ENCODE results near the gene EFS.

The EFS gene

DNA sequence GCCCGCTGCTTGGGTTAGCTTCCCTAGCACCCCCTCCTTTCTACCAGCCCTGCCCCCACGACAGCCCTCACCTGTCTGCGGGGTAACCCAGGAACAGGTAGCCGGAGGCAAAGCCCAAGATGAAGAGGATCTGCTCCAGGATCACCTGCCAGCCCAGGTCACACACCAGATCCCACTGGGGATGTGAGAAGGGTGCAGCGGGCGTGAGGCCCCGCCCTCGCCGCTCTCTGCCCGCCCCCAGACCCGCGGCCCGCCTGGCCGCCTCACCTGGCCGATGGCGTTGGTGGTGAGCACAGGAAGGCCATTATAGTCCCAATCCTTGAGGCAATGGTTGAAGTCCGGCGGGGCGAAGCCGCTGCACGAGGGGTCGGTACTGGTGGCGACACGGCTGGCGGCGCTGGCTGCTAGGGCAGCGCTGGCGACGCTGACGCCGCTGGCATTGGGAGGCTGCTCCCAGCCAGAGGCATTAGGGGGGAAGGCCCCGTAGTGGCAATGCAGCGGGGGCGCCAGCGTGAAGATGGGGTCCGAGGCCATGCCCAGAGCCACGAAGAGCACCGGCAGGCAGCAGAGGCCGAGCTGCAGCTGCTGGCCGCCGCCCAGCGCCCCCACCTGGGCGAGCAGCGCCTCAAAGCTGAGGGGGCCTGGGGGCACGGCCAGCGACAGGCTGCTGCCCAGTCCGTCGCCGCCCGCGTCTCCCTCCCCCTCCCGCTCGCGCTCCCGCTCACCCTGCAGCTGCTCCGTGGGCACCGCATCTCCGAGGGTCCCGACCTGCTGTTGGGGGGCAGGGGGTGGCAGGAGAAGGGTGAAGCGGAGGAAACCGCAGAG lies 13.1 kb downstream of the EFS start:
- no peak overlapping the region for H3K9ac ChIP-seq (ENCODE audit: low read depth in 1 of 2, low read length in 2 of 2)
- no peaks in the 10 kb centered on the region for H3K9me3 ChIP-seq (ENCODE audit: control insufficient read depth in 1 of 2, low read length in 2 of 2)
- peaks cover 0 to 9% of the 10 kb centered on the region in 2 donors for H3K4me1 ChIP-seq (ENCODE audit: control insufficient read depth in 1 of 2, insufficient read depth in 2 of 2, low read length in 2 of 2)
- no peak overlapping the region for H3K27ac ChIP-seq (ENCODE audit: low read depth, low read length)
- H3K36me3 ChIP-seq (ENCODE audit: control insufficient read depth in 1 of 2, insufficient read depth in 2 of 2, low read length in 2 of 2), result no peaks in the 10 kb centered on the region
- peaks cover 39 to 44% of the 10 kb centered on the region in 2 donors for H3K27me3 ChIP-seq (ENCODE audit: control insufficient read depth in 1 of 2, insufficient read depth in 2 of 2, low read length in 2 of 2)
- peak overlapping the region; percentile 58 to 67 for H3K4me3 ChIP-seq (ENCODE audit: low read depth in 1 of 2, low read length in 2 of 2)

DNA sequence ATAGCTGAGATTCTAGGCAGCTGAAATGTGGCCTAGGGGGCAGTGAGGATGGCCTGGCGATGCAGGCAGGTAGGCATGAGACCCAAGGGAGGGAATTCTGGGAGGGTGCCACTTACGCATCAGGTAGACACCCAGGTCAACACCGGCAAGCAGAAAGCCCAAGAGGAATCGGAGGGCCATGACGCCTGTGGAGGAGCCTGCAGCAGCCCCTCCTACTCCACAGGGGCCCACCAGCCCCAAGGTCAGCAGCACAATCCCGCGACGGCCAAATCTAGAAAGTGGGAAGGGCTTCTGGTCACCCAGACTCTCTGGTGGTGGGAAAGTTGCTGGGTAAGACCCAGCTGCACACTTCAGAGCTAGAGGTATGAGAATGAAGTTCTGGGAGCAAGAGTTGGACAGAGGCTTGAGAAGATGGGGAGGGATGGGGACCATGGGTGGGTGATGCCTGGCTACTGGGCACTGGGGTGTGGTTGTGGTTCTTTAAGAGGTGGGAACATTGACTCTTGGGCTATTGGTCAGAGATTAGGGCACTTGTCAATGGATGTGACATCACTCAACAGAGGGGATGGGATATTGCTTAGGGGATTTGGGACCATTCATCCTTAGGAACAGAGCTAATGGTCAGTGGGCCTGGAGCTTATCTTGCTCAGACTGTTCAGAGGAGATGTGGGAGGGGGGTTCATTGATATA lies 15.7 kb downstream of the EFS start:
- Histone ChIP-seq H3K27ac (ENCODE audit: low read depth, low read length) (no peak overlapping the region), H3K4me1 (ENCODE audit: control insufficient read depth in 1 of 2, insufficient read depth in 2 of 2, low read length in 2 of 2) (peaks cover 0 to 9% of the 10 kb centered on the region in 2 donors), H3K9ac (ENCODE audit: low read depth in 1 of 2, low read length in 2 of 2) (no peak overlapping the region), H3K27me3 (ENCODE audit: control insufficient read depth in 1 of 2, insufficient read depth in 2 of 2, low read length in 2 of 2) (peaks cover 27 to 35% of the 10 kb centered on the region in 2 donors), H3K4me3 (ENCODE audit: low read depth in 1 of 2, low read length in 2 of 2) (no peak overlapping the region), H3K9me3 (ENCODE audit: control insufficient read depth in 1 of 2, low read length in 2 of 2) (no peaks in the 10 kb centered on the region), H3K36me3 (ENCODE audit: control insufficient read depth in 1 of 2, insufficient read depth in 2 of 2, low read length in 2 of 2) (no peaks in the 10 kb centered on the region)

DNA sequence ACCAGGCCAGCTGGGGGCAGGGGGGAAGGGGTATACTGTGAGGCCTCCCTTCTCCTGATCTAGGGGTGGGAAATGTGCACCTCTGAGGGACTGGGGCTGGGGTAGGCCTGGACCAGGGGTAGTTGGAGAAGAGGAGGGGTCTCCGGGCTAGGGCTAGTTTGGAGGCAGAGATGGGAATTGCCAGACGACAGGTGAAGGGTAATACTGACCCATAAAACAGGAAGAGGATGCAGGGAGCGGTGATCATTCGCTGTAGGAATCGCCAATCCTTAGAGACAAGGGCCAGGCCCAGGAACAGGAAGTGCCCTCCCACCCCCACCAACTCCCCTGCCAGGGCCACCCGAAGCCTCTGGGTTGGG lies 16.7 kb downstream of the EFS start:
- Histone ChIP-seq H3K27me3 (ENCODE audit: control insufficient read depth in 1 of 2, insufficient read depth in 2 of 2, low read length in 2 of 2) (peaks cover 17 to 25% of the 10 kb centered on the region in 2 donors), H3K4me3 (ENCODE audit: low read depth in 1 of 2, low read length in 2 of 2) (no peak overlapping the region), H3K9me3 (ENCODE audit: control insufficient read depth in 1 of 2, low read length in 2 of 2) (no peaks in the 10 kb centered on the region), H3K9ac (ENCODE audit: low read depth in 1 of 2, low read length in 2 of 2) (no peak overlapping the region), H3K36me3 (ENCODE audit: control insufficient read depth in 1 of 2, insufficient read depth in 2 of 2, low read length in 2 of 2) (no peaks in the 10 kb centered on the region), H3K4me1 (ENCODE audit: control insufficient read depth in 1 of 2, insufficient read depth in 2 of 2, low read length in 2 of 2) (peaks cover 0 to 9% of the 10 kb centered on the region in 2 donors), H3K27ac (ENCODE audit: low read depth, low read length) (no peak overlapping the region)

DNA sequence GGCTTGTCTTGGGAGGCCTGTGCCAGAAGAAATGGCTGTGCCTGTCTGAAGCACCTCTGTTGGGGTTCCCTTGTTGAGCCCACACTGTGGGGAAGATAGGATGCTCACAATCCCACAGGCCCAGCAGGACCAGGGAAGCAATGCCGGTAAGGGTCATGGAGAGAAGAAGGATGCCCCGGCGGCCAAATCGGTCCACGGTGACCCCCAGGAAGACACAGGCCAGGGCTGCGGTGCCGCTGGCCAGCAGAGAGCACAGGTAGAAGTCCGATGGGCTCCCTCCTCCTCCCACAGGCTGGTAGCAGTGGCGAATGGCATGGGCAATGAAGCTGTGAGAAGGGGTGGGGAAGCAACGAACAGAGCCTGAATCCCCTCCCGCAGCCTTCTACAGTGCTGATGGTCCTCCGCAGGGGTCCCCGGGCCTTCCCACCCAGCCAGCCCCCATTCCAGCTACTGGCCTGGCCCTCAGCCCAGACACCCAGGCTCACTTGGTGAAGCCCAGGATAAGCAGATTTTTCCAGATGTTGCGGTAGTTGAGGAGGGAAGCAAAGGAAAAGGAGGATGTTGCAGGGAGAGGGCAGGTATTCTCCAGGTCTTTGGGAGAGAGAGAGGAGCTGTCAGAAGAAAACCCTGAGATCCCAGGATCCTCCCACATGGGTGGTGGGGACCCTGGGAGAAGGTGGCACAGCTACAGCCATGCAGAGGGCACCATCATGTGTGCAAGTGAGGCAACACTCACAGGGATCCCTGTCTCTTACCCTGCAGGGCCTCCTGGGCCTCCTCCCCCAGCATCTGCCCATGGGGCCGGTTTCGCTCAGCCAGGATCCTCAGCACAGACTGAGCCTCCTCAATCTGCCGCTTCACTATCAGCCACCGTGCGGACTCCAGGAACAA lies 17.3 kb downstream of the EFS start:
- Histone ChIP-seq H3K27ac (ENCODE audit: low read depth, low read length) (no peak overlapping the region), H3K4me1 (ENCODE audit: control insufficient read depth in 1 of 2, insufficient read depth in 2 of 2, low read length in 2 of 2) (peaks cover 0 to 9% of the 10 kb centered on the region in 2 donors), H3K9ac (ENCODE audit: low read depth in 1 of 2, low read length in 2 of 2) (no peak overlapping the region)

DNA sequence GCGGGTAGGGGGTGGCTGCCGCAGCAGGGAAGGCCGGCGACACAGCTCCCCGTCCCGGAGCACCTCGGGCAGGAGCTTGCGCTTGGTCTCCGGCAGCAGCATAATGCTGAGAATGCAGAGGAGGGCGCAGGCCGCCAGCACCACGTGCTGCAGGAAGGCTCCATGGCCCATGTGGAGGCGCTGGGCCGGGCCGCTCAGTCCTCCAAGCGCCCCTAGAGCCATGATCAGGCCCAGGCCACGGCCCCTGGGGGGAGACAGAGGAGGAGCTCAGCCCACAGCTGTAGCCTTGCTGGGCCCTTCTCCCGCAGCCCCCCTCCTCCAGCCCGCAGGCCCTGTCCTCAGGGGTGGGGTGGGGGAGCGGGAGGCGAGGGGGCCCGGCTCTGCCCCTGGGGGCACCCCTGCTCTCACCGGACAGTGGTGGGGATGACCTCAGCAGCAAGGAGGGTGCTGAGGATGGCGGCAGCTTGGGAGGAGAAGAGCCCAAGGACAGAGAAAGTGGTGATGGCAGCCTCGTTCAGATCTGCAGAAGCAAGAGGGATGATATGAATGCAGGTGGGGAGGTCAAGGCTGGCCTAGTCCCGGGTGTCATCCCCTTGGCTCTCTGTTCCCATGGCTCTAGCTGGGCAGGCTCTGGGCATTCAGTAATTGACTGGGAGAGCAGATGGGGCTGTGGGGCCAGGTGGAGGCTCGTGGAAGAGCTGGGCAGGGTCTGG lies 18.1 kb downstream of the EFS start:
- H3K9ac ChIP-seq (ENCODE audit: low read depth in 1 of 2, low read length in 2 of 2), result no peak overlapping the region
- no peaks in the 10 kb centered on the region for H3K9me3 ChIP-seq (ENCODE audit: control insufficient read depth in 1 of 2, low read length in 2 of 2)
- H3K4me1 ChIP-seq (ENCODE audit: control insufficient read depth in 1 of 2, insufficient read depth in 2 of 2, low read length in 2 of 2), result peaks cover 0 to 2% of the 10 kb centered on the region in 2 donors
- no peak overlapping the region for H3K27ac ChIP-seq (ENCODE audit: low read depth, low read length)
- H3K27me3 ChIP-seq (ENCODE audit: control insufficient read depth in 1 of 2, insufficient read depth in 2 of 2, low read length in 2 of 2), result peaks cover 14 to 16% of the 10 kb centered on the region in 2 donors
- H3K4me3 ChIP-seq (ENCODE audit: low read depth in 1 of 2, low read length in 2 of 2), result no peak overlapping the region
- H3K36me3 ChIP-seq (ENCODE audit: control insufficient read depth in 1 of 2, insufficient read depth in 2 of 2, low read length in 2 of 2), result no peaks in the 10 kb centered on the region

More for the DNA sequence above, 17.3 kb downstream of the EFS start:
- Histone ChIP-seq H3K9me3 (ENCODE audit: control insufficient read depth in 1 of 2, low read length in 2 of 2) (no peaks in the 10 kb centered on the region), H3K4me3 (ENCODE audit: low read depth in 1 of 2, low read length in 2 of 2) (no peak overlapping the region), H3K36me3 (ENCODE audit: control insufficient read depth in 1 of 2, insufficient read depth in 2 of 2, low read length in 2 of 2) (no peaks in the 10 kb centered on the region), H3K27me3 (ENCODE audit: control insufficient read depth in 1 of 2, insufficient read depth in 2 of 2, low read length in 2 of 2) (peaks cover 16 to 22% of the 10 kb centered on the region in 2 donors)

DNA sequence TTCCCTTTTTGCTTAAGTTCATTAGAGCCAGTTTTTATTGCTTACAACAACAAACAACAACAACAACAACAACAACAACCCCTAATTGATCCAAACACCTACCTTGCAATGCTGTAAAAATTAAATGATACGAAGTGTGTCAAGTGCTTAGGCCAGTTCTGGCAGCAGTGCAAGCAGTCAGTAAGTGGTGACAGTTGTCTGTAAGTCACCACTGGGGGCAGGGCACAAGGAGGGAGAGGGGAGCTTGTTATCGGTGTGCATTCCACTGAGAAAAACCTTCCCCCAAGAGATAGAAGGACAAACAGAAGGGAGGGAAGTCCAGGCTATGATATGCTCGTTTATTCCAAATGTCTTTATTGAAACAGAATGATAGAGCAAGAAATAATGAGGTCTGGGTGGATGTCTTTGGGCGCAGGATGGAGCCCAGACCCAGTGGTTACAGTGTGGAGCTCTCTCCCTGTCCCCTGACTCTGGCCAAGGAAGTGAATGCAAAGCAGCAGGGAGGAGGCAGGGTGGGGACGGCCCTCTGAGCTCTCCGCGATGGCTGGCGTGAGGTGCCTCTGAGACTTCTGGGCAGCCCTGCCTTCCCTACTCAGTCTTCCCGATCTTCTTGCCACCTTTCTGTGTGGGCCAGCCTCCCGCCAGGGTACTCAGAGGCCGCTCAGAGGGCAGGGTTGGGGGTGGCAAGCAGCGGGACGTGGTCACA lies 18.8 kb downstream of the EFS start:
- no peak overlapping the region for H3K4me3 ChIP-seq (ENCODE audit: low read depth in 1 of 2, low read length in 2 of 2)
- H3K27me3 ChIP-seq (ENCODE audit: control insufficient read depth in 1 of 2, insufficient read depth in 2 of 2, low read length in 2 of 2), result peaks cover 7 to 9% of the 10 kb centered on the region in 2 donors
- no peaks in the 10 kb centered on the region for H3K36me3 ChIP-seq (ENCODE audit: control insufficient read depth in 1 of 2, insufficient read depth in 2 of 2, low read length in 2 of 2)
- no peaks in the 10 kb centered on the region for H3K9me3 ChIP-seq (ENCODE audit: control insufficient read depth in 1 of 2, low read length in 2 of 2)
- H3K27ac ChIP-seq (ENCODE audit: low read depth, low read length), result no peak overlapping the region
- H3K9ac ChIP-seq (ENCODE audit: low read depth in 1 of 2, low read length in 2 of 2), result no peak overlapping the region
- no peaks in the 10 kb centered on the region for H3K4me1 ChIP-seq (ENCODE audit: control insufficient read depth in 1 of 2, insufficient read depth in 2 of 2, low read length in 2 of 2)

DNA sequence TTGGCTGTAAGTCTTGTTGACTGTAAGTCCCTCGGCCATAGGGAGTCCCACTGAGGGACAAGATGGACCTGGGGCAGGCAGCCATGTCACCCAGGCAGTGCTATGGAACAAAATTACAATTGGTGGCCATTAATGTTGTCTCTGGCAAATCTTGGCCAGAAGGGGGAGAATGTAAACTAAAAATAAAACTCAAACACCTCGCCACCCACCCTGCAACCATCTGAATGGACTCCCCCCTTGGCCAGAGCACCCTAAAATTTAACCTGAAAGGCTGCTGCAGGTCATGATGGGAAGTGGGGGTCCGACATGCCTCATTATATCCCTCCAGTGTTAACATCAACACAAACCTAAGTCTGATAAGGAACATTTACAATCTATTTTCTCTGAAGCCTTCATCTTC lies 20.5 kb downstream of the EFS start:
- H3K27ac ChIP-seq (ENCODE audit: low read depth, low read length), result no peak overlapping the region
- no peak overlapping the region for H3K9ac ChIP-seq (ENCODE audit: low read depth in 1 of 2, low read length in 2 of 2)
- no peaks in the 10 kb centered on the region for H3K4me1 ChIP-seq (ENCODE audit: control insufficient read depth in 1 of 2, insufficient read depth in 2 of 2, low read length in 2 of 2)
- H3K4me3 ChIP-seq (ENCODE audit: low read depth in 1 of 2, low read length in 2 of 2), result no peak overlapping the region
- H3K36me3 ChIP-seq (ENCODE audit: control insufficient read depth in 1 of 2, insufficient read depth in 2 of 2, low read length in 2 of 2), result no peaks in the 10 kb centered on the region
- H3K9me3 ChIP-seq (ENCODE audit: control insufficient read depth in 1 of 2, low read length in 2 of 2), result no peaks in the 10 kb centered on the region
- no peaks in the 10 kb centered on the region for H3K27me3 ChIP-seq (ENCODE audit: control insufficient read depth in 1 of 2, insufficient read depth in 2 of 2, low read length in 2 of 2)

DNA sequence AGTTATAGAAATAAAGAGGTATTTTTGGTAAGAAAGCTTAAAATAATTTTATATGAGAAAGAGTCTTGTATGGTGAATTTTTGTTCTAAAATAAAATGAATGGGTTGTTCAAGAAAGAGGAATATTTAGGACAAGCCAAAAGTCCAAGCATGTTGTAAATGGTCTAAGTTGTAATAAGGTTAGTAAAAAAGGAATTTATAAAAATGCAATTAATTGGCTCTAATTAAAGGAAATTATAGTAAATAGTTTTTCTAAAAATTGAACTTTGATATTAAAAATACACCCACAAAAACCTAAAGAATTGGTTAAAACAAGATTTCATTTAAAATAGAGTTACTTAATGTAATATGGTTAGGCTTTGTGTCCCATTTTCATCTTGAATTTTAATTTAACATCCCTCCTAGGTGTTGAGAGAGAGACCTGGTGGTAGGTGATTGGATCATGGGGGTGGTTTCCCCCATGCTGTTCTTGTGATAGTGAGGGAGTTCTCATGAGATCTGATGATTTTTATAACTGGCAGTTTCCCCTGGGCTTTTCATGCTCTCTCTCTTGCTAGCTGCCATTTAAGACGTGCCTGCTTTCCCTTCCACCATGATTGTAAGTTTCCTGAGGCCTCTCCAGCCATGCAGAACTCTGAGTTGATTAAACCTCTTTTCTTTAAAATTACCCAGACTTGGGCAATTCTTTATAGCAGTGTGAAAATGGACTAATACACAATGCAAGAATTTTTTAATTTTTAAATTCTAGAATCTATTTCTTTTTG lies 25.3 kb downstream of the EFS start:
- H3K9me3 ChIP-seq (ENCODE audit: control insufficient read depth in 1 of 2, low read length in 2 of 2), result no peaks in the 10 kb centered on the region
- no peak overlapping the region for H3K27ac ChIP-seq (ENCODE audit: low read depth, low read length)
- H3K4me1 ChIP-seq (ENCODE audit: control insufficient read depth in 1 of 2, insufficient read depth in 2 of 2, low read length in 2 of 2), result no peaks in the 10 kb centered on the region
- H3K36me3 ChIP-seq (ENCODE audit: control insufficient read depth in 1 of 2, insufficient read depth in 2 of 2, low read length in 2 of 2), result no peaks in the 10 kb centered on the region
- H3K4me3 ChIP-seq (ENCODE audit: low read depth in 1 of 2, low read length in 2 of 2), result no peak overlapping the region
- H3K9ac ChIP-seq (ENCODE audit: low read depth in 1 of 2, low read length in 2 of 2), result no peak overlapping the region
- no peaks in the 10 kb centered on the region for H3K27me3 ChIP-seq (ENCODE audit: control insufficient read depth in 1 of 2, insufficient read depth in 2 of 2, low read length in 2 of 2)

DNA sequence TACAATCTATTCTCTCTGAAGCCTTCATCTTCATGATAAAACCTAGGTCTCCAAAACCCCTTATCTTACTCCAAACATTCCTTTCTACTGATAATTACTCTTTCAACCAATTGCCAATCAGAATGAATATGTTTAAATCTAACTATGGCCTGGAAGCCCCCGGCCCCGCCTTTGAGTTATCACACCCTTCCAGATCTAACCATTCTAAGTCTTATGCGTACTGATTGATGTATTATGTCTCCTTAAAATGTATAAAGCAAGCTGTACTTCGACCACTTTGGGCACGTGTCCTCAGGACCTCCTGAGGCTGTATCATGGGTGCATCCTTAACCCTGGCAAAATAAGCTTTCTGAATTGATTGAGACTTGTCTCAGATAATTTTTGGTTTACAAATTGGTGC lies 29.3 kb downstream of the EFS start:
- Histone ChIP-seq H3K27me3 (ENCODE audit: control insufficient read depth in 1 of 2, insufficient read depth in 2 of 2, low read length in 2 of 2) (no peaks in the 10 kb centered on the region), H3K36me3 (ENCODE audit: control insufficient read depth in 1 of 2, insufficient read depth in 2 of 2, low read length in 2 of 2) (no peaks in the 10 kb centered on the region), H3K9me3 (ENCODE audit: control insufficient read depth in 1 of 2, low read length in 2 of 2) (no peaks in the 10 kb centered on the region), H3K27ac (ENCODE audit: low read depth, low read length) (no peak overlapping the region), H3K9ac (ENCODE audit: low read depth in 1 of 2, low read length in 2 of 2) (no peak overlapping the region), H3K4me1 (ENCODE audit: control insufficient read depth in 1 of 2, insufficient read depth in 2 of 2, low read length in 2 of 2) (no peaks in the 10 kb centered on the region), H3K4me3 (ENCODE audit: low read depth in 1 of 2, low read length in 2 of 2) (no peak overlapping the region)

Measured in duodenal mucosa (tissue), 2 donors.